T-helper 1 cell treated with Interleukin-12 subunit alpha and Interleukin-12 subunit beta and Interleukin-4 antibody, amounts not matched to agents 30 ng/mL and 1 ng/mL, for 36 hours (primary cell): Measurements from ENCODE around the gene TOPAZ1. TPM values are rescaled to one million over a fixed set of nuclear protein-coding genes. Genes with fewer than 3 reads are reported as not detected.
"Not testable (repeated sequence)": the region's sequence is repeated elsewhere in the genome, so short reads cannot be mapped to it uniquely, and the experiment has no call there.

ENCODE experiments used
- intact Hi-C: fragments of 100-400 bp; cut with micrococcal nuclease; formaldehyde crosslinking; loops from one replicate; pipeline ENCODE4 v1.15.1; 2024
- total RNA-seq: library from RNA; stranded (reverse); gene quantifications from 2 replicates; pipeline ENCODE4 v1.2.3, GENCODE V29; 2022

Gene TOPAZ1
- total RNA-seq, 1 donor from 2014 or later, result not detected

GRCh38 chr3:44326515-44326914 lies 84.8 kb downstream of the TOPAZ1 start:
- intact Hi-C loops, result no loop called here

GRCh38 chr3:44329946-44330345 lies 88.3 kb downstream of the TOPAZ1 start:
- intact Hi-C loops, result loop anchor here (10.0 kb wide), 1 partner anchor 1335 kb away; no protein-coding TSS in a partner anchor

- intact Hi-C loops, result loop anchor here (10.0 kb wide), 1 partner anchor 1334 kb away; no protein-coding TSS in a partner anchor
Measured at GRCh38 chr3:44330444-44330843, 88.8 kb downstream of the TOPAZ1 start.

DNA sequence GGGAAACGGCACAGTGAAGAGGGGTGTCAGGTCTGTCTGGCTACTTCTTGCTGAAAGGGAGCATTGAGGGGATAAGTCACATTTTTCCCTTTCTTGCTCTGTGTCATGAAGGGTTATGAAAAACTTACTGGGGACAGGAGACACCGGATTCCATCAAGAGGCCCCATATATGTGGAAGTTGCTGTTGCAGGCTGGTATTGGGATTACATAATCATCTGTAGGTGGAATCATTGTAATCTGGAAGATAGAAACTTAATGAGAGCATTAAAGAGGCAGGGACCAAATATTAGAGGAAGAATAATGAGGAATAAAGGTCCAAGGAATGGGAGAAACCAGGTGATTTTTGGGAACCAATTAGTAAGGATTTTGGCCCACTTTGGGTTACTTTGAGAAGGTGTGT lies 92.6 kb downstream of the TOPAZ1 start:
- intact Hi-C loops, result loop anchor here (10.0 kb wide), 1 partner anchor 1330 kb away; no protein-coding TSS in a partner anchor

DNA sequence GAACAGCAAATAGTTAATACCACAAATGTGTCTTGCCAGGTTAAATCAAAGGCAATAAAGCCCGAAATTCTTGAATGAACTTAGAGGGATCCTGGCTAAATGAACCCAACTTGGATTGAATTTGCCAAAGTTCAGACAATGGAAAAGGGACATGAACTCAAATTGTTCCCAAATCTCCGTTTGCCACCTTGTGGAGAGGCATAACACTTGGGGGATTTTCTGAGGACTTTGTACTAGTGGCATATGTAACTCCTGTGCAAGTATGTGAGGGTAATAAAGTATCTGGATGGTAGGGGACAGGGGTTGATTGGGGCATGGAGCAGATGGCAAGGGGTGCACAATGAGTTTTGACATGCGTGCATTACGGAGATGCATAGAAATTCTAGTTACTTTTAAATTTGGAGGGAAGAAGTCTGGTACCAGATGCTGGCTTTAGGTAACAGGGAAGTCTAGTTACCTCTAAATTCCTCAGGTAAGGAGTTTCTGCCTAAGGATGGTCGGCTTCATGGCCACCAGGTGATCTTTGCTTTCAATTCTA lies 95.6 kb downstream of the TOPAZ1 start:
- intact Hi-C loops, result loop anchor here (5.0 to 10.0 kb wide), 3 partner anchors 1050 to 1735 kb away; partner anchors contain the start of genes NKTR and SNRK

- intact Hi-C loops, result loop anchor here (1.0 to 10.0 kb wide), 15 partner anchors 15 to 1736 kb away; partner anchors contain the start of genes ABHD5, ANO10, EXOSC7 and KIAA1143
Measured at GRCh38 chr3:44338010-44338827, 96.5 kb downstream of the TOPAZ1 start, which contains the start of gene TCAIM. Gene TCAIM (plus strand): TSS chr3:44338766. CDS start chr3:44354783, 16,017 bp downstream.

GRCh38 chr3:44338828-44339127 lies 97.1 kb downstream of the TOPAZ1 start:
- intact Hi-C loops, result loop anchor here (1.0 to 10.0 kb wide), 15 partner anchors 15 to 1736 kb away; partner anchors contain the start of genes ABHD5, ANO10, EXOSC7 and KIAA1143

- intact Hi-C loops, result loop anchor here (2.0 to 10.0 kb wide), 6 partner anchors 285 to 1737 kb away; partner anchors contain the start of genes ANO10, EXOSC7, NKTR and SNRK
Measured at GRCh38 chr3:44339181-44340057, 97.7 kb downstream of the TOPAZ1 start.

DNA sequence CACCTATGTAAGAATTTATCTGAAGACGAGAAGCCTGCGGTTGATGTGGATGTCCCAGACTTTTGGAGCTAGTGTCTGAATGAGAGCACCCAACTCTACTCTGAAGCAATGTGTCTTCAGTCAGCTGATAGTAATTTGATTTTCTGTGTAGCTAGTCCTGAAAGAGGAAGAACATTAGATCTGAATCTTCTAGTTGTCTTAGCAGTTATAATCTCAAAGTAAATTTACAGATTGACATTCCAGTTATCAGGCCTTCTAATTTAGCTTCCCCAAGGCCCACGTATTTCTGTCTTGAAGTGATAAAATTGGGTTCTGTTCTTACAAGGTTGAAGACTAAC lies 98.3 kb downstream of the TOPAZ1 start:
- intact Hi-C loops, result no loop called here

GRCh38 chr3:44342176-44342790 lies 100.6 kb downstream of the TOPAZ1 start:
- intact Hi-C loops, result no loop called here

DNA sequence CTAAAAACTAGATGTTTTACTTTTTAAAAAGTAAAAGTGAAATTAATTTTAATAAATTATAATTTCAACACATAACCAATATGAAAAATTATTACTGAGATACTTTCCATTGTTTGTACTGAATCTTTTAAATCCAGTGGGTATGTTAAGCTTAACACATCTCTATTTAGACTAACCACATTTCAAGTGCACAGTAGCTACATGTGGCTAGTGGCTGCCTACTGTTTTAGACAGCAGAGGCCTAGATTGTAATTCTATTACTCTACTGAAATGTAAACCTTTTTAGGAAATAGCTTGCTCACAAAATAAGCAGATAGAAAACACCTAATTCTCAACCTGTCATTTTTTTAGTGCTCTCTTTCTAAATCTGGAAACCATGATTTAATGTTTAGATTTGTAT lies 101.7 kb downstream of the TOPAZ1 start:
- intact Hi-C loops, result no loop called here

DNA sequence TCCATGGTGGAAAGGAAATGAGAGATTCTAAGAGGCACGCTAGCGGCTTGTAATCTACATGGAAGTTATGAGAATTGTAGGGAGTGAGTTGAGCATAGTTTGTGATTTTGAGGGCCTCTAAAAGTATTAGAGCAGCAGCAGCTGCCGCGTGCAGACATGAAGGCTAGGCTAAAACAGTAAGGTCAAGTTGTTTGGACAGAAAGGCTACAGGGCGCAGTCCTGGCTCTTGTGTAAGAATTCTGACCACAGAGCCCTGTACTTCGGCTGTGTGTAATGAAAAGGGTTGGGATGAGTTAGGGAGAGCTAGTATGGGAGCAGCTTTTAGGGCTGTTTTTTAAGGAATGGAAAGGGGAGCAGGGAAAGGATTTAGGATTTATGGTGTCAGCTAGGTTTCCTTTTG lies 104.9 kb downstream of the TOPAZ1 start:
- intact Hi-C loops, result not testable (repeated sequence)

GRCh38 chr3:44348993-44349392 lies 107.3 kb downstream of the TOPAZ1 start:
- intact Hi-C loops, result no loop called here

DNA sequence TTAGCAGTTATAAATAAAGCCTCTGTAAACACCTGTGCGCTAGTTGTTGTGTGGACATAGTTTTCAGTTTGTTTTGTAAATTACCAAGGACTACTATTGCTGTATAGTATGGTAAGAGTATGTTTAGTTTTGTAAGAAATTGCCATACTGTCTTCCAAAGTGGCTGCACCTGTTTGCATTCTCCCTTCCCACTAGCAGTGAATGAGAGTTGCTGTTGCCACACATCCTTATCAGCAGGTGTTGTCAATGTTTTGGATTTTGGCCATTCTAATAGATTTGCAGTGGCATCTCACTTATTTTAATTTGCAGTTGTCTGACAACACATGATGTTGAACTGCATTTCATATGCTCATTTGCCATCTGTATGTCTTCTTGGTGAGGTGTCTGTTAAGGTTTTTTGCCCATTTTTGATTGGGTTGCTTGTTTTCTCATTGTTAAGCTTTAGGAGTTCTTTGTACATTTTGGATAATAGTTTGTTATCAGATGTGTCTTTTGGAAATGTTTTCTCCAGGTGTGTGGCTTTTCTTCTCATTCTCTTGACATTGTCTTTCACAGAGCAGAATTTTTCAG lies 111.8 kb downstream of the TOPAZ1 start:
- intact Hi-C loops, result no loop called here

- intact Hi-C loops, result no loop called here
Measured at GRCh38 chr3:44355362-44356033, 113.8 kb downstream of the TOPAZ1 start.

- intact Hi-C loops, result loop anchor here (2.0 kb wide), 1 partner anchor 16 kb away; no protein-coding TSS in a partner anchor
Measured at GRCh38 chr3:44359146-44359751, 117.6 kb downstream of the TOPAZ1 start.

DNA sequence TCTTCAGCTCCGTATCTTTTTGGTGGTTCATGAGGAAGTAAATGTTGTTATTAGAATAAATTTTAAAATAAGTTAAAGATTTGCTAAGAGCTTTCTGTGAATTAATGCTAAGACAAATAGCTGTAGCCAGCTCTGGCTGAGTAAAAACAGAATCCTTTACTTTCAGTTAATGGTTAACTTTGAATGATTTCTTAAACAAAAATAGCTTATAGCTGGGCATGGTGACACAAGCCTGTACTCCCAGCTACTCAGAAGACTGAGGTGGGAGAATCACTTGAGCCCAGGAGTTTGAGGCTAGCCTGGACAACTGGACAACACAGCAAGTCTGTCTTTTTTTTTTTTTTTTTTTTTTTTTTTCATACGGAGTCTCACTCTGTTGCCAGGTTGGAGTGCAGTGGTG lies 121.9 kb downstream of the TOPAZ1 start:
- intact Hi-C loops, result no loop called here

DNA sequence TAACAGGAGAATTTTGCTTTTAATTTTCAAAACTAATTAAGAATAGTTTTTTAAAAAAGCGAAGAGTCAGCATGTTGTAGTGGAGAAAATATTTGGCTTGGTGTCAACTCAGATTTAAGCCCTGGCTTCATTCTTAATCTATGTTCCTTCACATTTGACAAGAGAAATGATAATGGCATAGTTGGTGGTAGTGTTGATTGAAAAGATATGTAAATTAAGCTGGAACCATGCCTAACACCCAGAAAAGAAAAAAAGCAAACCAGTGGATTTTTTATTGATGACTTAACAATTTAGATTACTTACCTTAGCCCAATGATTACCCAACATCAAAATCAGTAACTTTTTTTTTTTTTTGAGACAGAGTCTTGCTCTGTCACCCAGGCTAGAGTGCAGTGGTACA lies 124.3 kb downstream of the TOPAZ1 start:
- intact Hi-C loops, result no loop called here

DNA sequence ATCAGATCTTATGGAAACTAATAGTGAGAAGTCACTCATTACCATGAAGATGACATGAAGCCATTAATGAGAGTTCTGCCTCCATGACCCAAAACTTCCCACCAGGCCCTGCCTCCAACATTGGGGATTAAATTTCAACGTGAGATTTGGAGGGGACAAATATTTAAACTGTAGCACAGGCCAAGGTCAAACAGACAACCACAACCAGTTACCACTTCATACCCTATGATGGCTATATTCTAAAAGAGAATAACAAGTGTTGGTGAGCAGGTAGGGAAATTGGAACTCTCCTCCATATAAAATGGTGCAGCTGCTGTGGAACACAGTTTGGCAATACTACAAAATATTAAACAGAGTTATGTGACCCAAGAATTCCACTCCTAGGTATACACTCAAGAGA lies 133.8 kb downstream of the TOPAZ1 start:
- intact Hi-C loops, result loop anchor here (2.0 kb wide), 1 partner anchor 17 kb away; no protein-coding TSS in a partner anchor
